HepG2 (cell line): ENCODE data around the gene ANO5. TPM values are rescaled to one million over a fixed set of nuclear protein-coding genes. Genes with fewer than 3 reads are reported as not detected.

Source experiments
- ATAC-seq: fragments of 200-7000 bp; cut with Tn5 transposase; 3 replicates; pipeline ENCODE4 v1.9.1; 2020; ENCODE audit warnings: mild to moderate bottlenecking, moderate library complexity
- BruUV-seq: library from RNA; stranded (reverse); fragments of 400-500 nt; replicated peaks from 2 replicates; lab custom pipeline; 2021; lab: Mats Ljungman, UMichigan
- CTCF ChIA-PET: fragments of 300-600 bp; formaldehyde crosslinking; extraction: SDS; loops from one replicate; lab custom pipeline; 2021; ENCODE audit warnings: low total read pairs, inconsistent platforms, low intra/inter-chr PET ratio; lab: Yijun Ruan, JAX
- POLR2A ChIA-PET: fragments of 350-600 bp; sonication (Branson Sonifier 250); formaldehyde crosslinking; loops from one replicate; lab custom pipeline; 2020; ENCODE audit warnings: antibody characterized with exemption, inconsistent platforms; lab: Yijun Ruan, JAX
- DNase-seq: peaks from one replicate; pipeline ENCODE4 v3.0.0-alpha.2; 2015; ENCODE audit warnings: low spot score
- FAIRE-seq: peaks from 3 replicates; lab custom pipeline; 2011; peaks lifted over from hg19 to GRCh38; lab: Jason Lieb, UNC
- H2AFZ ChIP-seq: one replicate; pipeline ENCODE4 v1.6.1; 2011; ENCODE audit warnings: low read length, inconsistent platforms
- H3K27ac ChIP-seq: fragments of 300-600 bp; 3 replicates; pipeline ENCODE4 v1.8.0; 2011; ENCODE audit warnings: mixed run types, mild to moderate bottlenecking, mixed read lengths, low read length, inconsistent platforms; ENCODE audit not compliant: insufficient read depth; ENCODE audit errors: extremely low read length
- H3K27me3 ChIP-seq, 2 experiments: fragments of 200-600 bp in 1 of 2; 2 replicates in 1 of 2; 3 replicates in 1 of 2; pipeline versions ENCODE4 v1.6.0 to v1.8.0; 2011; ENCODE audit warnings: low read length in 2 of 2, mild to moderate bottlenecking in 2 of 2, moderate library complexity in 2 of 2, inconsistent platforms in 1 of 2; ENCODE audit not compliant: insufficient read depth in 2 of 2, control insufficient read depth in 1 of 2
- H3K36me3 ChIP-seq, 2 experiments: fragments of 200-600 bp in 1 of 2; replicated peaks in 1 of 2; 2 replicates in 1 of 2; 3 replicates in 1 of 2; pipeline versions ENCODE4 v1.5.1 to v1.8.0; 2011; ENCODE audit warnings: low read length in 2 of 2, inconsistent platforms in 1 of 2; ENCODE audit not compliant: insufficient read depth in 2 of 2, control insufficient read depth in 1 of 2
- H3K4me1 ChIP-seq: 2 replicates; pipeline ENCODE4 v1.5.1; 2012; ENCODE audit warnings: low read length, inconsistent platforms; ENCODE audit not compliant: insufficient read depth
- H3K4me2 ChIP-seq: 2 replicates; pipeline ENCODE4 v1.6.0; 2011; ENCODE audit warnings: low read depth, low read length, inconsistent platforms
- H3K4me3 ChIP-seq, 3 experiments: fragments of 200-600 bp in 1 of 3; sonication (generic), shearing (Covaris generic) in 1 of 3; replicated peaks in 1 of 3; 2 replicates each; pipeline ENCODE4 v1.5.1; 2011 to 2016; ENCODE audit warnings: low read length in 3 of 3, inconsistent platforms in 2 of 3, low read depth in 2 of 3, mild to moderate bottlenecking in 2 of 3, control low read depth in 1 of 3, mixed read lengths in 1 of 3; ENCODE audit not compliant: insufficient read depth in 1 of 3
- H3K79me2 ChIP-seq: one replicate; pipeline ENCODE4 v1.6.1; 2011; ENCODE audit warnings: low read length, inconsistent platforms; ENCODE audit not compliant: insufficient read depth
- H3K9ac ChIP-seq: 2 replicates; pipeline ENCODE4 v1.6.0; 2011; ENCODE audit warnings: mild to moderate bottlenecking, low read depth, low read length, inconsistent platforms; ENCODE audit not compliant: insufficient read depth
- H3K9me3 ChIP-seq: 2 replicates; pipeline ENCODE4 v1.5.1; 2012; ENCODE audit warnings: mild to moderate bottlenecking, low read length
- H4K20me1 ChIP-seq: 2 replicates; pipeline ENCODE4 v1.6.0; 2011; ENCODE audit warnings: inconsistent platforms, mild to moderate bottlenecking, low read length, moderate library complexity; ENCODE audit not compliant: insufficient read depth
- DNMT1 ChIP-seq: sonication (generic); formaldehyde crosslinking; IDR thresholded peaks from 2 replicates; pipeline ENCODE4 v1.5.1; 2020; ENCODE audit warnings: mild to moderate bottlenecking, missing genetic modification reagents
- GTF3A ChIP-seq: sonication (generic); formaldehyde crosslinking; conservative IDR thresholded peaks from 2 replicates; pipeline ENCODE4 v1.4.0; 2020; ENCODE audit warnings: mild to moderate bottlenecking, missing genetic modification reagents
- HOXD1 ChIP-seq: sonication (generic); formaldehyde crosslinking; IDR thresholded peaks from 2 replicates; pipeline ENCODE4 v1.5.0; 2020; ENCODE audit warnings: missing genetic modification reagents
- KMT2A ChIP-seq: sonication (generic); formaldehyde crosslinking; IDR thresholded peaks from 2 replicates; pipeline ENCODE4 v1.4.0; 2020; ENCODE audit warnings: missing genetic modification reagents
- MEF2D ChIP-seq: sonication (generic); formaldehyde crosslinking; IDR thresholded peaks from 2 replicates; pipeline ENCODE4 v1.5.1; 2020; ENCODE audit warnings: mild to moderate bottlenecking, missing genetic modification reagents
- MXD4 ChIP-seq: IDR thresholded peaks from 2 replicates; pipeline ENCODE4 v1.6.1; 2016; ENCODE audit warnings: mild to moderate bottlenecking, missing biosample characterization, missing genetic modification reagents
- SIN3A ChIP-seq: IDR thresholded peaks from 2 replicates; pipeline ENCODE4 v1.6.1; 2011; ENCODE audit warnings: low read depth, mild to moderate bottlenecking, control low read depth, low read length, borderline replicate concordance
- ZNF20 ChIP-seq: sonication (generic); formaldehyde crosslinking; IDR thresholded peaks from 2 replicates; pipeline ENCODE4 v1.4.0; 2020; ENCODE audit warnings: mild to moderate bottlenecking, moderate library complexity, missing genetic modification reagents
- ZNF350 ChIP-seq: sonication (generic); formaldehyde crosslinking; IDR thresholded peaks from 2 replicates; pipeline ENCODE4 v1.4.0; 2020; ENCODE audit warnings: mild to moderate bottlenecking, low read depth, missing genetic modification reagents, borderline replicate concordance
- ZNF569 ChIP-seq: sonication (generic); formaldehyde crosslinking; IDR thresholded peaks from 2 replicates; pipeline ENCODE4 v1.5.0; 2020; ENCODE audit warnings: mild to moderate bottlenecking, missing genetic modification reagents, moderate library complexity, borderline replicate concordance
- ZNF75D ChIP-seq: sonication (generic); formaldehyde crosslinking; IDR thresholded peaks from 2 replicates; pipeline ENCODE4 v1.8.1; 2023; ENCODE audit warnings: missing genetic modification reagents, mild to moderate bottlenecking, borderline replicate concordance
- ZNF766 ChIP-seq: sonication (generic); formaldehyde crosslinking; IDR thresholded peaks from 2 replicates; pipeline ENCODE4 v1.5.0; 2020; ENCODE audit warnings: missing genetic modification reagents, borderline replicate concordance
- WGBS: methylation state at CpG from one replicate; pipeline ENCODE4 v1.1.6; 2017; ENCODE audit warnings: low lambda C conversion rate; 5-methylcytosine and 5-hydroxymethylcytosine counted together
- in situ Hi-C: cut with HindIII; loops from 2 replicates; pipeline ENCODE4 v1.10.0; 2017; ENCODE audit warnings: low pct_unique_long_range_greater_than_20kb; ENCODE audit not compliant: extremely low pct_ligation_motif_present
- intact Hi-C: fragments of 100-400 bp; cut with micrococcal nuclease; formaldehyde crosslinking; loops from one replicate; pipeline ENCODE4 v1.10.0; 2022; ENCODE audit not compliant: unreplicated experiment
- polyA plus RNA-seq, 8 experiments: library from polyadenylated mRNA; depleted of rRNA in 3 of 8; stranded (reverse) in 7 of 8; unstranded in 1 of 8; fragments of >200 nt; fragmentation: Illumina TruSeq in 4 of 8; extraction: Trizol in 4 of 8; gene quantifications; 2 replicates each; pipeline versions ENCODE4 v1.2.1 to v1.2.3, GENCODE V29; 2011 to 2016; ENCODE audit warnings: low read depth in 4 of 8, missing spikeins in 1 of 8, mixed read lengths in 1 of 8; ENCODE audit not compliant: insufficient read depth in 1 of 8
- total RNA-seq, 5 experiments: library from RNA; depleted of rRNA; stranded (reverse); fragments of >200 nt; fragmentation: Illumina TruSeq; extraction: Trizol; gene quantifications; 2 replicates each; pipeline ENCODE4 v1.2.3, GENCODE V29; 2016; ENCODE audit warnings: low read depth in 1 of 5
- TF ChIP-seq, protein P1 (sequence below): sonication (generic); formaldehyde crosslinking; IDR thresholded peaks from 2 replicates; pipeline ENCODE4 v1.9.0; 2022; ENCODE audit warnings: low read depth, missing genetic modification reagents

The ANO5 gene
- total and polyA plus RNA-seq, 2 of the 13 experiments (the other 11 are each of a cell fraction or from before 2014, with no cell fraction given) = 0.02 to 0.03 TPM

DNA sequence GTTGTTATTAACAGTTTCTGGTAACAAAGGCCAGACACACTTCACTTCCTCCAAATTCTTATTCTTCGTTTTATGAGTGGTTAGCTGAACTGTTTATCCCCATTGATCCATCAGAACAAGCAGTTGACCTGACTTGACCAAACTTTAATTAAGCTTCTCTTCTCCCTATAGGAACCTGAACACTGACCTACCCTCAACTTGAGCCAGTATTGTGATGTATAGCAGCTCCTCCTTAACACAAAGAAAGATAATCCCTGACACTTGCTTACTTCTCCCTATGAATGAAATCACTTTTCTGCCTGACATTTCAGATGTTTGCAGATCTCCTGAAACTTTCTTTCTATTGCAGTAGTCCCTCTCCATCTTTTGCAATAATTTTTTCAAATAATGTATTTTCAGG lies 41.9 kb downstream of the ANO5 start:
- no peaks in the 10 kb centered on the region for H3K27me3 ChIP-seq
- DNase-seq = no peak
- no peak overlapping the region for H3K27ac ChIP-seq
- TF ChIP-seq SIN3A (no peak), MXD4 (CRISPR knock-in tag) (no peak), GTF3A (CRISPR knock-in tag) (no peak), ZNF569 (no peak), ZNF20 (CRISPR knock-in tag) (no peak), ZNF75D (CRISPR knock-in tag) (no peak), ZNF766 (CRISPR knock-in tag) (no peak), DNMT1 (CRISPR knock-in tag) (no peak), MEF2D (CRISPR knock-in tag) (no peak), ZNF350 (no peak), HOXD1 (CRISPR knock-in tag) (no peak), KMT2A (no peak)
- TF ChIP-seq, protein P1, sequence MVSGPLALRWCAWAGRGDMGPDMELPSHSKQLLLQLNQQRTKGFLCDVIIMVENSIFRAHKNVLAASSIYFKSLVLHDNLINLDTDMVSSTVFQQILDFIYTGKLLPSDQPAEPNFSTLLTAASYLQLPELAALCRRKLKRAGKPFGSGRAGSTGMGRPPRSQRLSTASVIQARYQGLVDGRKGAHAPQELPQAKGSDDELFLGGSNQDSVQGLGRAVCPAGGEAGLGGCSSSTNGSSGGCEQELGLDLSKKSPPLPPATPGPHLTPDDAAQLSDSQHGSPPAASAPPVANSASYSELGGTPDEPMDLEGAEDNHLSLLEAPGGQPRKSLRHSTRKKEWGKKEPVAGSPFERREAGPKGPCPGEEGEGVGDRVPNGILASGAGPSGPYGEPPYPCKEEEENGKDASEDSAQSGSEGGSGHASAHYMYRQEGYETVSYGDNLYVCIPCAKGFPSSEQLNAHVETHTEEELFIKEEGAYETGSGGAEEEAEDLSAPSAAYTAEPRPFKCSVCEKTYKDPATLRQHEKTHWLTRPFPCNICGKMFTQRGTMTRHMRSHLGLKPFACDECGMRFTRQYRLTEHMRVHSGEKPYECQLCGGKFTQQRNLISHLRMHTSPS = no peak
- ATAC-seq = no peak
- H2AFZ ChIP-seq = no peak overlapping the region
- H3K79me2 ChIP-seq = no peaks in the 10 kb centered on the region
- intact Hi-C loops = no loop called here
- no peaks in the 10 kb centered on the region for H3K4me1 ChIP-seq
- WGBS = 0% methylated on average over 1 of the region's 1 CpG
- no peak overlapping the region for H3K4me2 ChIP-seq
- in situ Hi-C loops = no loop called here
- CTCF ChIA-PET = no interaction called here
- H3K9me3 ChIP-seq = no peaks in the 10 kb centered on the region
- H3K4me3 ChIP-seq = no peak overlapping the region
- FAIRE-seq = no peak
- no peak overlapping the region for H3K9ac ChIP-seq
- POLR2A ChIA-PET = no interaction called here
- BruUV-seq = no TSS peak
- no peaks in the 10 kb centered on the region for H3K36me3 ChIP-seq
- no peaks in the 10 kb centered on the region for H4K20me1 ChIP-seq
